ENCODE results near the gene PRIM2.
"Not testable (repeated sequence)": the region's sequence is repeated elsewhere in the genome, so short reads cannot be mapped to it uniquely, and the experiment has no call there.

- not testable (repeated sequence) for TF ChIP-seq POLR2A, TAF1, SPI1, POLR2AphosphoS5 (IDR thresholded peaks at IDR 0.05; ENCODE audit: low read depth, low read length)
These were observed 165.0 kb downstream of the PRIM2 start for GRCh38 chr6:57482471-57482870.
